Fibroblast of mammary gland (primary cell): ENCODE data around the gene MS4A5.

Source experiments
- DNase-seq: peaks from one replicate; pipeline ENCODE4 v3.0.0-alpha.2; 2010; ENCODE audit warnings: low read depth
- H3K4me3 ChIP-seq: 2 replicates; pipeline ENCODE4 v1.5.1; 2011; ENCODE audit warnings: low read depth, mild to moderate bottlenecking, low read length, moderate library complexity; ENCODE audit not compliant: control insufficient read depth
- CTCF ChIP-seq: conservative IDR thresholded peaks from 2 replicates; pipeline ENCODE4 v1.5.1; 2011; ENCODE audit warnings: low read depth, low read length, inconsistent platforms; ENCODE audit not compliant: control insufficient read depth, insufficient read depth

The MS4A5 gene

GRCh38 chr11:60429272-60429671 is at the start of gene MS4A5:
TSS of gene MS4A5 (plus strand) at chr11:60429572. CDS start at chr11:60429675, 103 bp downstream.
- TF ChIP-seq CTCF: no peak
- no peak within 1 kb of the TSS for H3K4me3 ChIP-seq
- no peak for DNase-seq

- no peak overlapping the region for H3K4me3 ChIP-seq
- no peak for DNase-seq
Measured at GRCh38 chr11:60389279-60389910, 40.0 kb upstream of the MS4A5 start.

GRCh38 chr11:60390419-60390818 is 39.0 kb upstream of the MS4A5 start:
- H3K4me3 ChIP-seq: no peak overlapping the region
- TF ChIP-seq CTCF: no peak
- DNase-seq: no peak

More at GRCh38 chr11:60389279-60389910, 40.0 kb upstream of the MS4A5 start:
- TF ChIP-seq CTCF: no peak

GRCh38 chr11:60392361-60392760 is 37.0 kb upstream of the MS4A5 start:
- no peak overlapping the region for H3K4me3 ChIP-seq
- DNase-seq: no peak
- no peak for TF ChIP-seq CTCF

GRCh38 chr11:60393016-60393415 is 36.4 kb upstream of the MS4A5 start:
- no peak for TF ChIP-seq CTCF
- DNase-seq: no peak
- no peak overlapping the region for H3K4me3 ChIP-seq

- no peak overlapping the region for H3K4me3 ChIP-seq
- DNase-seq: no peak
- no peak for TF ChIP-seq CTCF
Measured at GRCh38 chr11:60394666-60395380, 34.5 kb upstream of the MS4A5 start.
